Measurements from ENCODE around the gene PCDHGB2. TPM values are rescaled to one million over a fixed set of nuclear protein-coding genes. Genes with fewer than 3 reads are reported as not detected.
"Not testable (repeated sequence)": the region's sequence is repeated elsewhere in the genome, so short reads cannot be mapped to it uniquely, and the experiment has no call there.

Gene PCDHGB2
- total RNA-seq, 1 experiment from 2014 or later = not detected

DNA sequence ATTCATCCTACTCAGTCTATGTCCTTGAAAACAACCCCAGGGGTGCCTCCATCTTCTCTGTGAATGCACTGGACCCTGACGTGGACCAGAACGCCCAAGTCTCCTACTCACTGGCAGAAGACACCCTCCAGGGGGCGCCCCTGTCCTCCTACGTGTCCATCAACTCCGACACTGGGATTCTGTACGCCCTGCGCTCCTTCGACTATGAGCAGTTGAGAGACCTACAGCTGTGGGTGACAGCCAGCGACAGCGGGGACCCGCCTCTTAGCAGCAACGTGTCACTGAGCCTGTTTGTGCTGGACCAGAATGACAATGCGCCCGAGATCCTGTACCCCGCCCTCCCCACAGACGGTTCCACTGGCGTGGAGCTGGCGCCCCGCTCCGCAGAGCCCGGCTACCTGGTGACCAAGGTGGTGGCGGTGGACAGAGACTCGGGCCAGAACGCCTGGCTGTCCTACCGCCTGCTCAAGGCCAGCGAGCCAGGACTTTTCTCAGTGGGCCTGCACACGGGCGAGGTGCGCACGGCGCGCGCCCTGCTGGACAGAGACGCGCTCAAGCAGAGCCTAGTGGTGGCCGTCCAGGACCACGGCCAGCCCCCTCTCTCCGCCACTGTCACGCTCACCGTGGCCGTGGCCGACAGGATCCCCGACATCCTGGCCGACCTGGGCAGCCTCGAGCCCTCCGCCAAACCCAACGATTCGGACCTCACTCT lies 15.8 kb downstream of the PCDHGB2 start:
- in situ Hi-C loops (cut with HindIII; ENCODE audit: low sequenced_read_pairs); DNase-seq (ENCODE audit: low spot score): not testable (repeated sequence)

DNA sequence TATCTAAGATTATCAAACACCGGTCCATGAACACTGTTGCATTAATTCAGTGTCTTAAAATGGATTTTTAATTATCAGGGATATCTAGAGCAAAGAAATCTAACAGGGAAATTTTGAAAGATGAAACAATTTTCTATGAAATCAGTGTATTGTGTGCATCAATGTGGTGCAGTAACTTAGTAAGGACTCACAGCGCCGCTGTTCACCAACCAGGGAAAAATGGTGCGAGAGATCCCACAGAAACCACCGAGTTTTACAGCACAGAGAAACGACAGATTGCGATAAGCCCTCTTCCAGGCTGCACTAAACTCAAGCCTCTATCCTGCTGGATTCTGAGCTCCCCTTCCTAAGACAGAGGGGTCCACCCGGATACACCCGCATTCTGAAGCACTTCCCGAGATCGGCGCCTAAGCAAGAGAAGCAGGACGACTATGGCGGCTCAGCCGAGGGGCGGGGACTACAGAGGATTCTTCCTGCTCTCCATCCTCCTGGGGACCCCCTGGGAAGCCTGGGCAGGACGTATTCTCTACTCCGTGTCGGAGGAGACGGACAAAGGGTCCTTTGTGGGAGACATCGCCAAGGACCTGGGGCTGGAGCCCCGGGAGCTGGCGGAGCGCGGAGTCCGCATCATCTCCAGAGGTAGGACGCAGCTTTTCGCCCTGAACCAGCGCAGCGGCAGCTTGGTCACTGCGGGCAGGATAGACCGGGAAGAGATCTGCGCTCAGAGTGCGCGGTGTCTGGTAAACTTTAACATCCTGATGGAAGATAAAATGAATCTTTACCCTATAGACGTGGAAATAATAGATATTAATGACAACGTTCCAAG lies 22.9 kb downstream of the PCDHGB2 start, which contains the start of gene PCDHGA7:
Gene PCDHGA7, plus strand, starts transcription at position 274 of the 826 bp plus-strand sequence. Its CDS starts 158 bp downstream, at position 432.
- DNase-seq (ENCODE audit: low spot score) = no peak
- in situ Hi-C loops (cut with HindIII; ENCODE audit: low sequenced_read_pairs) = no loop called here

DNA sequence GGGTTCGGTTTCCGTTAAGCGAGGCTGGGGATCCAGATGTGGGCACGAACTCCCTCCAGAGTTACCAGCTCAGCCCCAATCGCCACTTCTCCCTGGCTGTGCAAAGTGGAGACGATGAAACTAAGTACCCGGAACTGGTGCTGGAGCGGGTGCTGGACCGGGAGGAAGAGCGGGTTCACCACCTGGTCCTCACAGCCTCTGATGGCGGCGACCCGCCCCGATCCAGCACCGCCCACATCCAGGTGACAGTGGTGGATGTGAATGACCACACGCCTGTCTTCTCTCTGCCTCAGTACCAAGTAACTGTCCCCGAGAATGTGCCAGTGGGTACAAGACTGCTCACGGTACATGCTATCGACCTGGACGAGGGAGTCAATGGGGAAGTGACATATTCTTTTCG lies 23.6 kb downstream of the PCDHGB2 start:
- no peak for DNase-seq (ENCODE audit: low spot score)
- in situ Hi-C loops (cut with HindIII; ENCODE audit: low sequenced_read_pairs) = no loop called here

DNA sequence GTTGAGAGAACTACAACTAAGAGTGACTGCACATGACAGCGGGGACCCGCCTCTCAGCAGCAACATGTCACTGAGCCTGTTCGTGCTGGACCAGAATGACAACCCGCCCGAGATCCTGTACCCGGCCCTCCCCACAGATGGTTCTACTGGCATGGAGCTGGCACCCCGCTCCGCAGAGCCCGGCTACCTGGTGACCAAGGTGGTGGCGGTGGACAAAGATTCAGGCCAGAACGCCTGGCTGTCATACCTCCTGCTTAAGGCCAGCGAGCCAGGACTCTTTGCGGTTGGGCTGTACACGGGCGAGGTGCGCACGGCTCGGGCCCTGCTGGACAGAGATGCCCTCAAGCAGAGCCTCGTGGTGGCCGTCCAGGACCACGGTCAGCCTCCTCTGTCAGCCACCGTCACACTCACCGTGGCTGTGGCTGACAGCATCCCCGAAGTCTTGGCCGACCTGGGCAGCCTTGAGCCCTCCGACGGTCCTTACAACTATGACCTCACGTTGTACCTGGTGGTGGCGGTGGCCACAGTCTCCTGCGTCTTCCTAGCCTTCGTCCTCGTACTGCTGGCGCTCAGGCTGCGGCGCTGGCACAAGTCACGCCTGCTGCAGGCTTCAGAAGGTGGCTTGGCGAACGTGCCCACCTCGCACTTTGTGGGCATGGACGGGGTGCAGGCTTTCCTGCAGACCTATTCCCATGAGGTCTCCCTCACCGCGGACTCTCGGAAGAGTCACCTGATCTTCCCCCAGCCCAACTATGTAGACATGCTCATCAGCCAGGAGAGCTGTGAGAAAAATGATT lies 24.9 kb downstream of the PCDHGB2 start:
- in situ Hi-C loops (cut with HindIII; ENCODE audit: low sequenced_read_pairs) = no loop called here
- no peak for DNase-seq (ENCODE audit: low spot score)

DNA sequence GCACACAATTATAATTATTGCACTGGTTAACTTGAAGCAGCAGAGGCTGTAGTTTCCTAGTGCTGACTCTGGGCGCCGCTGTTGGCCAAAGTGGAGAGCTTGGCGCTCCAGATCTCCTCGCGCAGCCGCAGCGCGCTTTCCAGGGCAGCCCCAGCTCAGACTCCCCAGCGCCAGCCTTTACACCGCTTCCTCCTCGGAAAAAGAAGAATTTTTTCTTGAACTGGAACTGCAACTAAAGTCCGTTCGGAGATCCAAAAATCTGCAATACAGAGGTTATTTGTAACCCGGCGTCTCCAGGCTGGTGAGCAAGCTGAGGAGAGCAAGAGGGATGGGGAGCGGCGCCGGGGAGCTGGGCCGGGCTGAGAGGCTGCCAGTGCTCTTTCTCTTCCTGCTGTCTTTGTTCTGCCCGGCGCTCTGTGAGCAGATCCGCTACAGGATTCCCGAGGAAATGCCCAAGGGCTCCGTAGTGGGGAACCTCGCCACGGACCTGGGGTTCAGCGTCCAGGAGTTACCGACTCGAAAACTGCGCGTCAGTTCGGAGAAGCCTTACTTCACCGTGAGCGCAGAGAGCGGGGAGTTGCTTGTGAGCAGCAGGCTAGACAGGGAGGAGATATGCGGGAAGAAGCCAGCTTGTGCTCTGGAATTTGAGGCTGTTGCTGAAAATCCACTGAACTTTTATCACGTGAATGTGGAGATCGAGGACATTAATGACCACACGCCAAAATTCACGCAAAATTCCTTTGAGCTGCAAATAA lies 27.9 kb downstream of the PCDHGB2 start, which contains the start of gene PCDHGB4:
Gene PCDHGB4, plus strand, starts transcription at position 142 of the 755 bp plus-strand sequence. Its CDS starts 187 bp downstream, at position 329.
- DNase-seq (ENCODE audit: low spot score); in situ Hi-C loops (cut with HindIII; ENCODE audit: low sequenced_read_pairs): not testable (repeated sequence)

DNA sequence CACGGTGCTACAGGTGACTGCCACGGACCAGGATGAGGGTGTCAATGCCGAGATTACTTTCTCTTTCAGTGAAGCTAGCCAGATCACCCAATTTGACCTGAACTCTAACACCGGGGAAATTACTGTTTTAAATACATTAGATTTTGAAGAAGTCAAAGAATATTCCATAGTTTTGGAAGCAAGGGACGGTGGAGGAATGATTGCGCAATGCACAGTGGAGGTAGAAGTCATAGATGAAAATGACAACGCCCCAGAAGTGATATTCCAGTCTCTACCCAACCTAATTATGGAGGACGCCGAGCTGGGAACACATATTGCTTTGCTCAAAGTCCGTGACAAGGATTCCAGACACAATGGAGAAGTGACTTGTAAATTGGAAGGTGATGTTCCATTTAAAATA lies 28.9 kb downstream of the PCDHGB2 start:
- in situ Hi-C loops (cut with HindIII; ENCODE audit: low sequenced_read_pairs) = no loop called here
- no peak for DNase-seq (ENCODE audit: low spot score)

DNA sequence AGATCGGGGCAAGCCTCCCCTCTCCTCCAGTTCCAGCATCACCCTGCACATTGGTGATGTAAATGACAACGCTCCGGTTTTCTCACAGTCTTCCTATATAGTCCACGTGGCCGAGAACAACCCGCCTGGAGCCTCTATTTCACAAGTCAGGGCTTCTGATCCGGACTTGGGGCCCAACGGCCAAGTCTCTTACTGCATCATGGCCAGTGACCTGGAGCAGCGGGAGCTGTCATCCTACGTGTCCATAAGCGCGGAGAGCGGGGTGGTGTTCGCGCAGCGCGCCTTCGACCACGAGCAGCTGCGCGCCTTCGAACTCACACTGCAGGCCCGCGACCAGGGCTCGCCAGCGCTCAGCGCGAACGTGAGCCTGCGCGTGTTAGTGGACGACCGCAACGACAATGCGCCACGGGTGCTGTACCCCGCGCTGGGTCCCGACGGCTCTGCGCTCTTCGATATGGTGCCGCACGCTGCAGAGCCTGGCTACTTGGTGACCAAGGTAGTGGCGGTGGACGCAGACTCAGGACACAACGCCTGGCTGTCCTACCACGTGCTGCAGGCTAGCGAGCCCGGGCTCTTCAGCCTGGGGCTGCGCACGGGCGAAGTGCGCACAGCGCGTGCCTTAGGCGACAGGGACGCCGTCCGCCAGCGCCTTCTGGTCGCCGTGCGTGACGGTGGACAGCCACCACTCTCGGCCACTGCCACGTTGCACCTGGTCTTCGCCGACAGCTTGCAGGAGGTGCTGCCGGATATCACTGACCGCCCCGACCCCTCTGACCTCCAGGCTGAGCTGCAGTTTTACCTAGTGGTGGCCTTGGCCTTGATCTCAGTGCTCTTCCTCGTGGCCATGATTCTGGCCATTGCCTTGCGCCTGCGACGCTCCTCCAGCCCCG lies 29.6 kb downstream of the PCDHGB2 start:
- DNase-seq (ENCODE audit: low spot score) = no peak
- in situ Hi-C loops (cut with HindIII; ENCODE audit: low sequenced_read_pairs) = no loop called here

DNA sequence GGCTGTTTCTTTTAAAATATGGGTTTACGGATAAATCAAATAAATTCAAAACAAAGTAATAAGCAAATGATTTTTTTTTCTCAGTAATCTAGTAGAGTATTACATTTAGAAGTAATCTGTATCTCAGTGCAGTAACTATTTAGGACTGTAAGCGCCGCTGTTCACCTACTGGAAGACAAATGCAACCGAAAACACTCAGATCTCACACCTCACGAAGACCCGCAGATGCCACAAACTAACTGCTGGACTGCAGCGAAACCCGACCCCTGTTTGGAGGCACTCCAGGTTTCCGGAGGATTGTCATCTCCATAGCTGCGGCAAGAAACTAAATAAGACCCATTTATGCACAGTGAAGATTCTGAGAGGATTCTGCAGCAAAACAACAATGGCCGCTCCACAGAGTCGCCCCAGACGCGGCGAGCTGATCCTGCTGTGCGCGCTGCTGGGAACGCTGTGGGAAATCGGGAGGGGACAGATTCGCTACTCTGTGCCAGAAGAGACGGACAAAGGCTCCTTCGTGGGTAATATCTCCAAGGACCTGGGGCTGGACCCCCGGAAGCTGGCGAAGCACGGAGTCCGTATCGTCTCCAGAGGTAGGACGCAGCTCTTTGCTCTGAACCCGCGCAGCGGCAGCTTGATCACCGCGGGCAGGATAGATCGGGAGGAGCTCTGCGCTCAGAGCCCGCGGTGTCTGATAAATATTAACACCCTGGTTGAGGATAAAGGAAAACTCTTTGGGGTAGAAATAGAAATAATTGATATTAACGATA lies 32.8 kb downstream of the PCDHGB2 start, which contains the start of gene PCDHGA8:
Gene PCDHGA8, plus strand, starts transcription at position 205 of the 770 bp plus-strand sequence. Its CDS starts 181 bp downstream, at position 386.
- in situ Hi-C loops (cut with HindIII; ENCODE audit: low sequenced_read_pairs) = no loop called here
- no peak for DNase-seq (ENCODE audit: low spot score)

DNA sequence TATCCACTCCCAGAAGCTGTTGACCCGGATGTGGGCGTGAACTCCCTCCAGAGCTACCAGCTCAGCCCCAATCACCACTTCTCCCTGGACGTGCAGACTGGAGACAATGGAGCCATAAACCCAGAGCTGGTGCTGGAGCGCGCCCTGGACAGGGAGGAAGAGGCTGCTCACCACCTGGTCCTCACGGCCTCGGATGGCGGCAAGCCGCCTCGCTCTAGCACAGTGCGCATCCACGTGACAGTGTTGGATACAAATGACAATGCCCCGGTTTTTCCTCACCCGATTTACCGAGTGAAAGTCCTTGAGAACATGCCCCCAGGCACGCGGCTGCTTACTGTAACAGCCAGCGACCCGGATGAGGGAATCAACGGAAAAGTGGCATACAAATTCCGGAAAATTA lies 33.5 kb downstream of the PCDHGB2 start:
- DNase-seq (ENCODE audit: low spot score) = no peak
- in situ Hi-C loops (cut with HindIII; ENCODE audit: low sequenced_read_pairs) = no loop called here

DNA sequence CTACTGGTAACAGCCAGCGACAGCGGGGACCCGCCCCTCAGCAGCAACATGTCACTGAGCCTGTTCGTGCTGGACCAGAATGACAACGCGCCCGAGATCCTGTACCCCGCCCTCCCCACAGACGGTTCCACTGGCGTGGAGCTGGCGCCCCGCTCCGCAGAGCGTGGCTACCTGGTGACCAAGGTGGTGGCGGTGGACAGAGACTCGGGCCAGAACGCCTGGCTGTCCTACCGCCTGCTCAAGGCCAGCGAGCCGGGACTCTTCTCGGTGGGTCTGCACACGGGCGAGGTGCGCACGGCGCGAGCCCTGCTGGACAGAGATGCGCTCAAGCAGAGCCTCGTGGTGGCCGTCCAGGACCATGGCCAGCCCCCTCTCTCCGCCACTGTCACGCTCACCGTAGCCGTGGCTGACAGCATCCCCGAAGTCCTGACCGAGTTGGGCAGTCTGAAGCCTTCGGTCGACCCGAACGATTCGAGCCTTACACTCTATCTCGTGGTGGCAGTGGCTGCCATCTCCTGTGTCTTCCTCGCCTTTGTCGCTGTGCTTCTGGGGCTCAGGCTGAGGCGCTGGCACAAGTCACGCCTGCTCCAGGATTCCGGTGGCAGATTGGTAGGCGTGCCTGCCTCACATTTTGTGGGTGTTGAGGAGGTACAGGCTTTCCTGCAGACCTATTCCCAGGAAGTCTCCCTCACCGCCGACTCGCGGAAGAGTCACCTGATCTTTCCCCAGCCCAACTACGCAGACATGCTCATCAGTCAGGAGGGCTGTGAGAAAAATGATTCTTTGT lies 34.8 kb downstream of the PCDHGB2 start:
- DNase-seq (ENCODE audit: low spot score); in situ Hi-C loops (cut with HindIII; ENCODE audit: low sequenced_read_pairs): not testable (repeated sequence)

DNA sequence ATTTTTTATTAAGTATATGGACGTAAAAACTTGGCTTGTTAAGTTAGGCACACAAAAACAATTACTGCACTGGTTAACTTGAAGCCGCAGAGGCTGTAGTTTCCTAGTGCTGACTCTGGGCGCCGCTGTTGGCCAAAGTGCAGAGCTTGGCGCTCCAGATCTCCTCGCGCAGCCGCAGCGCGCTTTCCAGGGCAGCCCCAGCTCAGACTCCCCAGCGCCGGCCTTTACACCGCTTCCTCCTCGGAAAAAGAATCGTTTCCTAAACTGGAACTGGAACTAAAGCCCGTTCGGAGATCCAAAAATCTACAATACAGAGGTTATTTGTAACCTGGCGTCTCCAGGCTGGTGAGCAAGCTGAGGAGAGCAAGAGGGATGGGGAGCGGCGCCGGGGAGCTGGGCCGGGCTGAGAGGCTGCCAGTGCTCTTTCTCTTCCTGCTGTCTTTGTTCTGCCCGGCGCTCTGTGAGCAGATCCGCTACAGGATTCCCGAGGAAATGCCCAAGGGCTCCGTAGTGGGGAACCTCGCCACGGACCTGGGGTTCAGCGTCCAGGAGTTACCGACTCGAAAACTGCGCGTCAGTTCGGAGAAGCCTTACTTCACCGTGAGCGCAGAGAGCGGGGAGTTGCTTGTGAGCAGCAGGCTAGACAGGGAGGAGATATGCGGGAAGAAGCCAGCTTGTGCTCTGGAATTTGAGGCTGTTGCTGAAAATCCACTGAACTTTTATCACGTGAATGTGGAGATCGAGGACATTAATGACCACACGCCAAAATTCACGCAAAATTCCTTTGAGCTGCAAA lies 38.2 kb downstream of the PCDHGB2 start, which contains the start of gene PCDHGB5:
Gene PCDHGB5, plus strand, starts transcription at position 192 of the 796 bp plus-strand sequence. Its CDS starts 181 bp downstream, at position 373.
- peak; percentile 5 for DNase-seq (ENCODE audit: low spot score)
- in situ Hi-C loops (cut with HindIII; ENCODE audit: low sequenced_read_pairs) = not testable (repeated sequence)

DNA sequence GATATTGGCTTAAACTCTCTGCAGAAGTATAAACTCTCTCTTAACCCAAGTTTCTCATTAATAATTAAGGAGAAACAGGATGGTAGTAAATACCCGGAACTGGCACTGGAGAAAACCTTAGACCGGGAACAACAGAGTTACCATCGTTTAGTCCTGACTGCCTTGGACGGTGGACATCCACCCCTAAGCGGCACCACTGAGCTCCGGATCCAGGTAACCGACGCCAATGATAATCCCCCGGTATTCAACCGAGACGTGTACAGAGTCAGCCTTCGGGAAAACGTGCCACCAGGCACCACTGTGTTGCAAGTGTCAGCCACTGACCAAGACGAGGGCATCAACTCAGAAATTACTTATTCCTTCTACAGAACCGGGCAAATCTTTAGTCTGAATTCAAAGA lies 38.8 kb downstream of the PCDHGB2 start:
- in situ Hi-C loops (cut with HindIII; ENCODE audit: low sequenced_read_pairs) = no loop called here
- DNase-seq (ENCODE audit: low spot score) = no peak

DNA sequence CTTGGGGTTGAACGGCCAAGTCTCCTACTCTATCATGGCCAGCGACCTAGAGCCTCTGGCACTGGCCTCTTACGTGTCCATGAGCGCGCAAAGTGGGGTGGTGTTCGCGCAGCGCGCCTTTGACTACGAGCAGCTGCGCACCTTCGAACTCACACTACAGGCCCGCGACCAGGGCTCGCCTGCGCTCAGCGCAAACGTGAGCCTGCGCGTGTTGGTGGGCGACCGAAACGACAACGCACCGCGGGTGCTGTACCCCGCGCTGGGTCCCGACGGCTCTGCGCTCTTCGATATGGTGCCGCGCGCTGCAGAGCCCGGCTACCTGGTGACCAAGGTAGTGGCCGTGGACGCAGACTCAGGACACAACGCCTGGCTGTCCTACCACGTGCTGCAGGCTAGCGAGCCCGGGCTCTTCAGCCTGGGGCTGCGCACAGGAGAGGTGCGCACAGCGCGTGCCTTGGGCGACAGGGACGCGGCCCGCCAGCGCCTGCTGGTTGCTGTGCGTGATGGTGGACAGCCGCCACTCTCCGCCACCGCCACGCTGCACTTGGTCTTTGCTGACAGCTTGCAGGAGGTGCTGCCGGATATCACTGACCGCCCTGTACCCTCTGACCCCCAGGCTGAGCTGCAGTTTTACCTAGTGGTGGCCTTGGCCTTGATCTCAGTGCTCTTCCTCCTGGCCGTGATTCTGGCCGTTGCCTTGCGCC lies 39.9 kb downstream of the PCDHGB2 start:
- in situ Hi-C loops (cut with HindIII; ENCODE audit: low sequenced_read_pairs) = no loop called here

DNA sequence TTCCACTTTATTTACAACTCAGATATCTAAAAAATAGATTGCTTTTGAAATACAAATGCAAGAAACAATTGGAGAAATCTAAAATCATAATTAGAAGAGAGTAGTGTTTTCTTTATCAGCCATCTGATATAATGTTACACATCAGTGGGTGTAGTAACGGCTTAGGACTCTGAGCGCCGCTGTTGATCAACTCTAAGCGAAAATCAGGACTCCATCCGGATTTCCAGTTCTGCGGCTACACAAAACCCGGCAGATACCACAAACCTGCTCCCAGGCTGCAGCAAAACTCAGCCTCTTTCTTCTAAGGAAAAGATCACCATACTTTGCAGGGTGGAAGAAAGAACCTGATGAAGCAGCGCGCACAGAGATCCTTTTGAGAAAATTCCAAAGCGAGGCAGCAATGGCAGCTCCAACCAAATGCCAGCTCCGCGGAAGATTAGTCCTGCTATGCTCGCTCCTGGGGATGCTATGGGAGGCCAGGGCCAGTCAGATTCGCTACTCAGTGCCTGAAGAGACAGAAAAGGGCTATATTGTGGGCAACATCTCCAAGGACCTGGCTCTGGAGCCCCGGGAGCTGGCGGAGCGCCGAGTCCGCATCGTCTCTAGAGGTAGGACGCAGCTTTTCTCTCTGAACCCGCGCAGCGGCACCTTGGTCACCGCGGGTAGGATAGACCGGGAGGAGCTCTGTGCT lies 42.9 kb downstream of the PCDHGB2 start, which contains the start of gene PCDHGA9:
Gene PCDHGA9, plus strand, starts transcription at position 226 of the 691 bp plus-strand sequence. Its CDS starts 175 bp downstream, at position 401.
- in situ Hi-C loops (cut with HindIII; ENCODE audit: low sequenced_read_pairs) = no loop called here
- DNase-seq (ENCODE audit: low spot score) = peak; percentile 37

More for the DNA sequence above, 39.9 kb downstream of the PCDHGB2 start:
- DNase-seq (ENCODE audit: low spot score) = no peak

All from G401 (cell line).